ENCODE data around the gene TOMM40L.

DNA sequence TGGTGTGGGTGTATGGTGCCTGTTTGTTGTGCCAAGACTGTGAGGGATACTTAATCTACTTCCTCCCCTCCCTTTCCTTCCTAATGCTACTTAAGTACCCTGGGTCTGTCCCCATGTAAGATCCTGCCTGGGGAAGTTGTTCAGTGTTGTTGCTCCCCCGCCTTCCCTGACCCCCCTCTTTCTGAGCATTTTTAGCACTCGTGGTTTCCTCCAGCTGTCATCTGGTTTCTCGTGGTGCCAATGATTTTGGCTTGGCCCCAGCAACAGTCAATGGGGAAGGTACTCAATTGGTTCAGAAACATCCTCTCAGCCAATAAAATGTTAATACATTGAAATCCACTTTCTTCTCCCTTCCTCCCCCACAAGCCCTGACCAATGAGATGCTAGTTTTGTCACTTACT is 40.6 kb upstream of the TOMM40L start:
- TF ChIP-seq, protein P1, sequence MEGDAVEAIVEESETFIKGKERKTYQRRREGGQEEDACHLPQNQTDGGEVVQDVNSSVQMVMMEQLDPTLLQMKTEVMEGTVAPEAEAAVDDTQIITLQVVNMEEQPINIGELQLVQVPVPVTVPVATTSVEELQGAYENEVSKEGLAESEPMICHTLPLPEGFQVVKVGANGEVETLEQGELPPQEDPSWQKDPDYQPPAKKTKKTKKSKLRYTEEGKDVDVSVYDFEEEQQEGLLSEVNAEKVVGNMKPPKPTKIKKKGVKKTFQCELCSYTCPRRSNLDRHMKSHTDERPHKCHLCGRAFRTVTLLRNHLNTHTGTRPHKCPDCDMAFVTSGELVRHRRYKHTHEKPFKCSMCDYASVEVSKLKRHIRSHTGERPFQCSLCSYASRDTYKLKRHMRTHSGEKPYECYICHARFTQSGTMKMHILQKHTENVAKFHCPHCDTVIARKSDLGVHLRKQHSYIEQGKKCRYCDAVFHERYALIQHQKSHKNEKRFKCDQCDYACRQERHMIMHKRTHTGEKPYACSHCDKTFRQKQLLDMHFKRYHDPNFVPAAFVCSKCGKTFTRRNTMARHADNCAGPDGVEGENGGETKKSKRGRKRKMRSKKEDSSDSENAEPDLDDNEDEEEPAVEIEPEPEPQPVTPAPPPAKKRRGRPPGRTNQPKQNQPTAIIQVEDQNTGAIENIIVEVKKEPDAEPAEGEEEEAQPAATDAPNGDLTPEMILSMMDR (IDR thresholded peaks at IDR 0.05), result no peak
- no peak for TF ChIP-seq POLR2A (IDR thresholded peaks at IDR 0.05)
